ENCODE results near the gene KRTAP9-6.

- TF ChIP-seq POLR2A (IDR thresholded peaks at IDR 0.05; ENCODE audit: insufficient read depth in 1 of 2, low read depth in 2 of 2, low read length in 2 of 2) (no peak), SUZ12 (IDR thresholded peaks at IDR 0.05; ENCODE audit: low read depth, low read length) (no peak), ZNF24 (IDR thresholded peaks at IDR 0.05) (no peak), STAT6 (CRISPR knock-in tag; IDR thresholded peaks at IDR 0.05; ENCODE audit: borderline replicate concordance) (no peak), KMT2A (CRISPR knock-in tag; IDR thresholded peaks at IDR 0.05) (no peak), ZNF263 (CRISPR knock-in tag; IDR thresholded peaks at IDR 0.05) (no peak), TBL1XR1 (IDR thresholded peaks at IDR 0.05; ENCODE audit: borderline replicate concordance, low read length, partially characterized antibody) (no peak), SAP130 (CRISPR knock-in tag; IDR thresholded peaks at IDR 0.05; ENCODE audit: low read depth) (no peak)
Observed at GRCh38 chr17:41263212-41263611, 2.0 kb upstream of the KRTAP9-6 start.
